Right renal cortex interstitium (tissue), 3 donors: Measurements from ENCODE around the gene ADCY5. TPM values are rescaled to one million over a fixed set of nuclear protein-coding genes. Genes with fewer than 3 reads are reported as not detected.

ENCODE experiments used
- DNase-seq, 3 donors: peaks; one replicate each; pipeline ENCODE4 v3.0.0-alpha.2; 2013; ENCODE audit warnings: low read depth in 3 of 3, low spot score in 2 of 3
- polyA plus RNA-seq, 3 donors: library from polyadenylated mRNA; unstranded; fragments of 120-200 nt; gene quantifications; one replicate each; pipeline ENCODE4 v1.2.1, GENCODE V29; 2013; ENCODE audit not compliant: insufficient read length in 3 of 3

ADCY5 gene
- polyA plus RNA-seq, 3 donors: 10.8 to 13.2 (median 12.7) TPM

GRCh38 chr3:123459862-123460261 is 11.0 kb upstream of the ADCY5 start:
- no peak for DNase-seq

- DNase-seq: no peak
Measured at GRCh38 chr3:123458255-123458654, 9.4 kb upstream of the ADCY5 start.

DNA sequence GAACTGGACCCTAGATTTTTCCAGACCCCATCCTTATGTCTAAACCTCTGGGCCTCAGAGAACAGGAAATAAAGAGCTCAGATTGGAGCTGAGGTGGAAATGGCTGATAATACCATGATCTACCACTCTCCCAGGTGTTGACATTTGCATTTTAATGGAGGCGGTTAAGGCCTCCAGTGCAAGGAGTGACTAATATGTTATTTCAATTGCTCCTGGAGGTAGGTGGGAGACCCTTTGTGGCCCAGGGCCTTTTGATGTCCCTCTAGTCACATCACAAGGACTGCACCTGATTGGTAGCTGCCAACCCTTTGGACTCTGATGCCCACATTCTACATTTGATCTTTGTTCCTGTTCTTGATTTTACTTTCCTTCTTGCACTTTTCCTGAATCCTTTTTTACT is 9.0 kb upstream of the ADCY5 start:
- DNase-seq: no peak

- DNase-seq: no peak
Measured at GRCh38 chr3:123453675-123454074, 4.8 kb upstream of the ADCY5 start.

- DNase-seq: no peak
Measured at GRCh38 chr3:123451186-123451585, 2.3 kb upstream of the ADCY5 start.

DNA sequence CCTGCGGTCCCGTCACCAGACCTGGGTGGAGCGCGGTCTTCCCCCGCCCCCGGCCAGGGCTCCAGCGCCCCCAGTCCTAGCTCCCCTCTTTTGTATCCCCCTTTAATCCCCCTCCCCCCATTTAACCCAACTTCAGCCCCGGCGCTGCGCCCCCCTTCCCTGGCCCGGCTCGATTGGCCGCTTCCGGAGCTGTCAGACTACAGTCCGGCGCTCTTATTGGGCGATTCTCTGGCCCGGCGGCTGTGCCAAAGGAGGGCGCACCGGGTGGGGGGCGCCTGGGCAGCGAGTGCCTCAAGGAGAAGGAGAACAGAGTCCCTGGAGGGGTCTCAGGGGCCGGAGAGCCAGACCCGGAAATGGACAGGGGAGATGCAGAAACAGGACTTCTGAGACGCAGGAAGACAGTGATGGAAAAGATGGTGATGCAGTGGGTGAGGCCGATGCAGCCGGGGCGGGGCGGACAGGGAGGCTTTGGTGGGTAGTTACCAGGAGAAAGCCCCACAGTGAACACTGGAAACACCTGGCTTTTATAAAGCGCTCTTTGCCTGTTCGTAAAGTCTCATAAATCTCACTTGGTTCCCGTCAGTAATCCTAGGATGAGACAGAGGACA is 1.2 kb upstream of the ADCY5 start:
- peak in 1 of 3 donors; percentile 15 for DNase-seq

- no peak for DNase-seq
Measured at GRCh38 chr3:123449102-123449996, 459 bp upstream of the ADCY5 start.

DNA sequence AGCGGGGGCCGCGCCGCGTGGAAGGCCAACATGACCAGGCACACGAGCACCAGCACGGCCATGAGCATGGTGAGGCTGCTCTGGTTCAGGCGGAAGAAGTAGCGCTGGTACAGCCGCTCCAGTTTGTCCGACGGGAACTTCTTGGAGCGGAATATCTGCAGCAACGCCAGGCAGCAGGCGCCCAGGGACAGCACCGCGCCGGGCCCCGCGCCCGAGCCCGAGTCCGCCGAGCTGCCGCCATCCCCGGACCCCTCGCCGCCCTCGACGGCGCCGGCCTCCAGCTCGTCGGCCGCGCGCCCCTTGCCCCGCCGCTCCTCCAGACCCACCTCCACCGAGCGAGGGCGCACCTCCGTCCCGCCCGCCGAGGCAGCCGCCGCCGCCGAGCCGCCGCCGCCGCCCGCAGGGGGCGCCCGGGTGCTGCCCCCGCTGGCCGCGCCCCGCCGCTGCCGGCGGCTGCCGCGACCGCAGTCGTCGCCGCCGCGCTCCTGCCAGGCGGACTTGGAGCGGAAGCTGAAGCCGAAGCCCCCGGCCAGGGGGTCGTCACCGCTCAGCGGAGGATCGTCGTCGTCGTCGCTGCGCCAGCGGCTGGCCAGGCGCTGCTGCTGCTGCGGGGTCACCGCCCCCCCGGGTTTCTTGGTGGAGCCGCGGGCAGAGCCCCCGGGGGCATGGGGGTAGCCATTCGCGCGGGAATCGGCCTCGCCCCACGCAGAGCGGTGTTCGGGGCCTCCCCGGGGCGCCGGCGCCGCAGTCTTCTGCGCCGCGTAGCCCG is 957 bp downstream of the ADCY5 start:
- DNase-seq: no peak

DNA sequence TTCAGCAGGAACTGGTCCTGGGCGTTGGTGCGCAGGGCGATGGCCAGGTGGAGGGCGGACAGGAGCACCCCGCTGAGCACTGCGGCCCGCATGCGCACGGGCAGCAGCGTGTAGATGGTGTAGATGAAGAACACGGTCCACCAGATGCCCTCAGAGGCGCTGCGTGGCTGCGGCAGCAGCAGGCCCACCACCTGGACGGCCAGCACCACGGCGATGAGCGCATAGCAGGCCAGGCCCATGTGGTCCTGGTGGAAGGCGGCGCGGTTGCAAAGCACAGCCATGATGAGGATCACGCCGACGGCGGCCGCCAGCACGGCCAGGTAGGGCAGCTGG is 1.5 kb downstream of the ADCY5 start:
- DNase-seq: no peak

- DNase-seq: no peak
Measured at GRCh38 chr3:123446610-123447109, 2.2 kb downstream of the ADCY5 start.

GRCh38 chr3:123446210-123446609 is 2.7 kb downstream of the ADCY5 start:
- no peak for DNase-seq

- no peak for DNase-seq
Measured at GRCh38 chr3:123445702-123446101, 3.2 kb downstream of the ADCY5 start.

GRCh38 chr3:123444744-123445143 is 4.1 kb downstream of the ADCY5 start:
- no peak for DNase-seq

- no peak for DNase-seq
Measured at GRCh38 chr3:123444023-123444422, 4.9 kb downstream of the ADCY5 start.

DNA sequence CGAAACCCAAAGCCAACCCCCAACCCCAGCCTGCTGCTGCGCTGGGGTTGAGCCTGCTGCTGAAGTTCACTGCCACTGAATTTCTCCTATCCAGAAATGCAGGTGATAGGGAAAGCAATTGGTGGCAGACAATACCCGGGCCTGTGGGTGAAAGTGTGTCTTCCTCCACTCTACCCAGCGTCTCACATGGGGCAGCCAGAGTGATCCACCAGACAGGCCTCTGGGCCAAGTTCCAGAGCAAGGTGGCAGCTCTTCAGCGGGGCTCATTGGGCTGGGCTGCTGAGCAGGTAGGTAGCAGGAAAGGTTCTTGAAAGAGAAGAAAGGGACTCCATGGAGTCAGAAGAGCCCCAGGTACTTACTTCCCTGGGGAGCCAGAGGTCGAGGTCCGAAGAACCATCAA is 6.0 kb downstream of the ADCY5 start:
- DNase-seq: no peak

DNA sequence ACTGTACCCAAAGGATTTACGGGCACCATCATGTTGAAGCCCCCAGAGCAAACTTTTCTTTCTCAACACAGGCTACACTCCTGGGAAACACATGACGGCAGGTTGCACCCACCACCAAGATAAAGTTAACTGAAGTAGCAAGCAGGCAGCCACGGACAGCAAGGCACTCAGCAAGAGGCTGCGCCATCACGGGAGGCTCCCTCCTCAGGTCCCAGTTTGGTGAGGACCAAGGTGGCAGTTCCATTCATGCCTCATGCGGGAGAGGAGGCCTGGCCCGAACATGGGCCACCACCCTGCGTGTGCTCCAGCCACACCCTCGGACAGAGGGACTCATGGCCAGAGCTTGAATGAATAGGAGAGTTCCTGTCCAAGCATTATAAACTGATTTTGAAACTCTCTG is 6.8 kb downstream of the ADCY5 start:
- DNase-seq: no peak

- DNase-seq: no peak
Measured at GRCh38 chr3:123439806-123440580, 8.9 kb downstream of the ADCY5 start.

DNA sequence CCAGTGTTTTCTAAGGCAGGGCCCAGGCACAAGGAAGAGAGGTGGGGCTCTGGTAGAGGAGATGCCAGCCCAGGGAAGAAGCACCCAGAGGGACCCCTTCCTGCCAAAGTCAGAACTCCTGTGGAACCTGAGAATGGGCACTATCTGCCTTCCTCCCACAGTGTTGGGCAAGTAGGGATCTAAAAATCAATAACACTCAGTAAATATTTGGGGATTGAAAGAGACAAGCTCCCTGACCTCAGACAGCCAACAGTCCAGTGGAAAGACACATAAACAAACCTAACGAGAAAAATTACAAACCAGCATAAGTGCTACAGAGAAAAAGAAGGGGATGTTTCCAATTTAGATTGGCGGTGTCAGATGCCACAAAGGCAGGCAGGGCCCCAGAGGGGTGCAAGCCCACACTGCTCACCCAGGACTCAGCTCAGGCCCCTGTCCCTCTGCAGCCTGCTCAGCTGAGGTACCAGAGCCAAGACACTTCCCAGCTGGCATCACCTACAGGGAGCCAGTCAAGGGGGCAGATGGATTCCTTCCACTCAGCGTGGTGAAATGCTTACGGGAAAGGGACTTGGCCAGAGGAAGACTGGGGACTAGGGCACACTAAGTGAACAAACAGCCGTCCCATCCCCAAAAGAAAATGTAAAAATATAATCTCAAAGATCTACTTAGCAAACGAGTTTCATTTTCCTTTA is 15.9 kb downstream of the ADCY5 start:
- DNase-seq: no peak

DNA sequence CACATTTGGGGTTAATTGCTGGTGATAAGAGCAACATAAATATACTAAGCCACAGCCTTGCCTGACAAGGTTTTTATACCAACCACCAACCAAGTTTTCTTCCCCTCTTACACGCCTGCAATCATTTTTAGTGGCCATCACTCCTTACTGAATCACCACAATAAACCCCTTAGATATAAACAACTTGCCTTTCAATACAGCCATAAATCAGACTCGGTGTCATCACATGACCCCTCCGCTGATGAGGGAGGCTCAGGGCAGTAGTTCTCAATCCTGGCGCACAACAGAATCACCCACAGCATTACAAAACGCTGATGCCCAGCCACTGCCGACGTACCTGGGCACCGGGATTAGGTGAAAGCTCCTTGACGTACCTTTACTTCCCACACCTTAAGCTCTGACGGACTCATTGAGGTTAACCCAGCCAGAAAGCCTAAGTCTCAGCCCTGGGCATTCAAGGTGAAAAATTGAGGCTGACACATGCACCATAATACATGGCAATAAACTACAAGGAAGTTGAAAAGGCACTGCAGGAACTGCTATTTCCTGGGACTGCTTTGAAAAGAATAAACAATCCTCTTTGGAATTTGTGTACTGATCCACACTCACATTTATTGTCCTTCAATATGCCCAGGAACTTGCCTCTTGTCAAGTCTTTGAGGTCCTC is 17.1 kb downstream of the ADCY5 start:
- DNase-seq: no peak
